Activated T-helper 1 cell treated with anti-CD3 and anti-CD28 coated beads, Interleukin-2, amount 50 U/mL, for 16 hours (primary cell): ENCODE measurements around the gene PTPRA.

Experiments
- DNase-seq, 2 donors: peaks; one replicate each; pipeline ENCODE4 v3.0.0-alpha.2; 2020; ENCODE audit warnings: low read depth in 1 of 2, low spot score in 1 of 2

Gene PTPRA

DNA sequence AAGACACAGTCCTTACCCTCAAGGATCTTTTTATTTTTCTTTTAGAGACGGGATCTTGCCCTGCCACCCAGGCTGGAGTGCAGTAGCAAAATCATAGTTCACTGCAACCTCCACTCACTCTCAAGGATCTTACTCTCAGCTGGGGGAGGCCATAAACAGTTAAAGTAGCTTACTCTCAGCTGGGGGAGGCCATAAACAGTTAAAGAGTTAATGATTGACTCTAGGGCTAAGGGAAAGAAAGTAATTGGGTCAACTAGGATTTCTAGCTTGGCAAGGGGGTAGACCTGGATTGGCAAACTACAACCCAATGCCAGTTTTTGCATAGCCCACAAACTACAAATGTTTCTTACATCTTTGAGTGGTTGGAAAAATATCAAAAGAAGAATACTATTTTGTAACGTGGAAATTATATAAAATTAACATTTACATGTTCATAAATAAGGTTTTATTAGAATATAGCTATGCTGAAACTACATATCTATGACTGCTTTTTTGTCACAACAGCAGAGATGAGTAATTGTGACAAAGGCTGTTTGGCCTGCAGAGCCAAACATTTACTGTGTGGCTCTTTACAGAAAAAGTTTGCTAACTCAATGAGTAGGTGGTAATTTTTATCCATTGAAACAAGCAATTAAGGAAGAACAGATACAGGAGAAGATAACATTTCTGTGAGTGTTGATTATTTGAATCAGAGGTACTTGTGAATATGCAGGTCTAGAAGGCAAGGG lies 46.4 kb downstream of the PTPRA start:
- DNase-seq, result no peak

DNA sequence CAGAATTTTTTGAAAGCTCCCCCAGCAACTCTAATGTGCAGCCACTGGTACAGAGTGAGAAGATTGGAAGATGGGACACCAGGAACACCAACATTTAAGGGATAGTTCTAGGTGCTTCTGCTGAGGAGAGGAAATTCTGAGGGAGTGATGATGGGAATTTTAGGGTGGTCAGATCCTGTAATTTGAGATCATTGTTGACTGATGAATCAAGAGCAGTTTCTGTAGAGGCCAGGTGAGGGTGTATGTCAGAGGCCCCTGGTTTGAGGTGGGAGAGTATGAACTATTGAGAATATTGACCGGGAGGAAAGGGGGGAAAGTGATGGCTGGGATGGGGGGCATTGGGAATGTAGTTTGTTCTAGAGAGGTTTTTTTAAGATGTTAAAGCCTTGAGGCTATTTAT lies 47.2 kb downstream of the PTPRA start:
- DNase-seq, result no peak

DNA sequence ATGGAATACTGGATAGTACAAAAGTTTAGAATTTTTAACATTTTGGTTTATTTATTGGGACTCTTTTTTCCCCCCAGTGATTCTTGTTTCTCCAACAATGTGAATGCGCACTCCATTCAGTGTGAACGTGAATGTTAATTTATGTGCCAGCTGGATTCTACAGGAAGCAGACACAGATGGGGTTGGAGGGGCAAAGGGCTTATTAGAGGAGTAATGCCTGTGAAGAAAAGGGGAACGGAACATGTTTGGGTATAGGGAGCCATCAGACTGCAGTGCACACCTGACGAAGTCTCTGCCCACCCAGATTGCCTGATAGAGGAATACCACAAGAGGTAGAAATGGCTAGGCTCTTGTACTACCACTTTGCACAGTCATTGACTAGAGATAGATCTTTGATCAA lies 48.2 kb downstream of the PTPRA start:
- DNase-seq, result no peak

DNA sequence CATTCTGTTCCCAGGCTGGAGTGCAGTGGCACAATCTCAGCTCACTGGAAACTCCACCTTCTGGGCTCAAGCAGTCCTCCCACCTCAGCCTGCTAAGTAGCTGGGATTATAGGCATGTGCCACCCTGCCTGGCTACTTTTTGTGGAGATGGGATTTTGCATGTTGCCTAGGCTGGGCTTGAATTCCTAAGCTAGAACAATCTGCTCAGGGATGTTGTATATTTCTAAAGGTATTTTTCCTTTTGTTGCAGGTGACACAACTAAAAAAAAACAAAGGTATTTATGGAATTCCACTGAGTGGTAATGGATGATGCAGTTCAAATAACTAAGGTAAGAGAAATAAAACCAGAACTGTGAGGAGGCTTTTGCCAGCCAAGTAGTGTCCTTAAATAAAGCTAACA lies 49.7 kb downstream of the PTPRA start:
- no peak for DNase-seq

DNA sequence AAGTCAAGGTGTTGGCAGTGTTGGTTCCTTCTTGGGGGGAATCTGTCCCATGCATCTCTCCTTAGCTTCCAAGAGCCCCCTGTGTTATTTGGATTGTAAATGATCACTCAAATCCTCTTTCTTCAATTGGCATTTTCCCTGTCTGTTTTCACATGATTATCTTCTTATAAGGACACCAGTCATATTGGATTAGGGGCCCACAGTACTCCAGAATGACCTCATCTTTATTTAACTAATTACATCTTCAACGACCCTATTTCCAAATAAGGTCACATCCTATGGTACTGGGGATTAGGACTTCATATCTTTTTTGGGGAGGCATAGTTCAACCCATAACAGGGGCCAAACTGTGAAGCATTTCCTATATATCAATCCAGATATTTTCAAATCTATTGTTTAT lies 57.3 kb downstream of the PTPRA start:
- DNase-seq, result no peak

DNA sequence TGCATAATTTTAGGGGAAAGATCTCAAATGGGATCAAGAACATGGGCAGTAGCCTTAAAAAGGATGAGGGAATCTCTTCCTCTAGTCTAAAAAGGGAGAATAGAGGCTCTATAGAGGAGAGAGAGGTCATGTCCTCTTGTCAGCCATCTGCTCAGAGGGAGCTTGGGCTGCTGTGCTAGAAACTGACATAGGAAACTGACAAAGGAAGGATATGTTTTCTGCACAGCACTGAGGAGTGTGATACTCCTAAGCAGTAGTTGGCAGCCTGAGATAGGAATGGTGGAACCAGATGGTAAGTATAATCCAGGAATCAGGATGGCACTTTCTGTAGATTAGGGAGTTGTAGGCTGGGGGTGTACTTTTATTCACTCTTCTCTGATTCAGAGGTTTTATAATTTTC lies 59.2 kb downstream of the PTPRA start:
- no peak for DNase-seq

DNA sequence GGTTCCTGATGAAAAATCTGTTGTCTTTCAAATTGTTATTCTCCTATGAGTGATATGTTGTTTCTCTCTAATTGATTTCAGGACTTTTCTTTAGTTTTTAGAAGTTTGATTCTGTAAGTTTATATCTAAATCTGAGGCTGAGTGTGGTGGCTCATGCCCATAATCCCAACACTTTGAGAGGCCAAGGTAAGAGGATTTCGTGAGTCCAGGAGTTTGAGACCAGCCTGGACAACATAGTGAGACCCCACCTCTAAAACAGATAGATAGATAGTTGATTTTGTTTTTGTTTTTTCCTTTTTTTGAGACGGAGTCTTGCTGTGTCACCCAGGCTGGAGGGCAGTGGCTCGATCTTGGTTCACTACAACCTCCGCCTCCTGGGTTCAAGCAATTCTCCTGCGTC lies 64.6 kb downstream of the PTPRA start:
- DNase-seq, result no peak

DNA sequence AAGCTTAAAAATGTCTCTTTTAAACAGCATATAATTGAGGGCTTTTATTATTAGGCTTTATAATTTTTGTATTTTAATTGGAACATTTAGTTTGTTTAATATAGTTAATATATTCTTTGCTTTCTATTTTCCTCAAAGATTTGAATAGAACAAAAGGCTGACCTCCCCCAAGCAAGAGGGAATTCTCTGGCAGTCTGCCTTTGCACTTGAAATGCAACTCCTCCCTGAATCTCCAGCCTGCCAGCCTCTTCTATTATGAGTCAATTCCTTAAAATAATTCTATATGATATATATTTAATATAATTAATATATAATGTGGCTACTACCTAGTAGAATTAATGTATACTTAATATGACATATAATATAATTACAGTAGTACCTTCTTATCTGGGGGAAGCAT lies 69.2 kb downstream of the PTPRA start:
- no peak for DNase-seq

DNA sequence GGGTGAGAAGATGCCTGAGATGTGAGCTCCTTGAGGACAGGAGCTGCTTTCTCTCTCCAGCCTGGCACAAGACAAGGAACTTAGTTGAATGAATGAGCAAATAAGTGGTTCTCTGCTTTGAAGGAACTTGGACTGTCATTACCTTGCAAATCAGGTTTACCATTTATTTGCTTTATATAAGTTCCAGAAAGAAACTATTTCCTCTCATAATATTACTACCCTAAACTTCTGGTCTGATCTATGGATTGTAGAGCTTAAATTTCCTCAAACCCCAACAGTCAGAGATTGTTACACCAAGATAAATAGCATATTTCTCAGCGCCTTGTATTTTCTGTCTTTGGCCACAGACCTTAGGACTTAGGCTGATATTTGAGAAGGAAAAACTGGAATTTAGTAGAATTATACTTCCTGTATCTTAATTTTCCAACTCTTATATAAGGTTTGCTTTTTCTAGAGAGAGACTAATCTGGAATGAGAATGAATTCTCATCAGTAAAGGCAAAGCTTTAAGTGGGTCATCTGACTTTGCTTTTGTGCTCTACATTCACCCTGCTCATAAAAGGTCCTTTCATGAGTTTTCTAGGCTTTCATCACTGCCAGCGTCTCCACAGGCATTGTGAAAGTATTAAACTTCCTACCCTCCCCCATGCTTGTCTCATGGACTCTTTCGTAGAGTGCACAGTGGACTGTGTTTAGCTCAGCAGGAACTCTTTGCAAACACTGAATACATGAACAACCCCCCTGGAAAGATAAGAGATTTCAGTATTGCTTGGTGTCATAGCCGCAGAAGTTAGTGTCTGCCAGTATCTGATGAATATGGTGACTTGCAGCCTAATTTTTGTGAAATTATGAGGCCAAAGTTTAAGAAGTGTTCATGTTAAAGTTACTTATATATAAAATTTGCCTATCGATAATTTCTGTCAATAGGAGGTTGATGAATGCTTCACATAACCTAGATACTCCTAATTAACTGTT lies 74.0 kb downstream of the PTPRA start:
- no peak for DNase-seq

DNA sequence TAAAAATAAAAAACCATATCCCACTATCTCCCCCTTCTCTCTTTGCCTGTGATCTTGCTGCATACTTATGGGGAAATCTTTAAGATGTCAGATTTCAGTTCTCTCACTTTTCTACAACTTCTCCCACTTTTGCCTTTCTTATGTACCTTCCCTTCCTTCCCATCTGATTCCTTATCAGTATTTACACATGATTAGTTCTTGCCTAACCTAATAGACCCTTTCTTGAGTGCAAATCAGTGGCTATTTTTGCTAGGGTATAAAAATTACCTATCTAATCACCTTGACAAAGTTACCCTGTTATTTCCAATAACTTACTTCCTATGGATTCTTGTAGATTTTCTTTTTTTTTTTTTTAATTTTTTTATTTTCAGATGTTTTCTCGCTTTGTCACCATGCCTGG lies 75.7 kb downstream of the PTPRA start:
- DNase-seq, result no peak

DNA sequence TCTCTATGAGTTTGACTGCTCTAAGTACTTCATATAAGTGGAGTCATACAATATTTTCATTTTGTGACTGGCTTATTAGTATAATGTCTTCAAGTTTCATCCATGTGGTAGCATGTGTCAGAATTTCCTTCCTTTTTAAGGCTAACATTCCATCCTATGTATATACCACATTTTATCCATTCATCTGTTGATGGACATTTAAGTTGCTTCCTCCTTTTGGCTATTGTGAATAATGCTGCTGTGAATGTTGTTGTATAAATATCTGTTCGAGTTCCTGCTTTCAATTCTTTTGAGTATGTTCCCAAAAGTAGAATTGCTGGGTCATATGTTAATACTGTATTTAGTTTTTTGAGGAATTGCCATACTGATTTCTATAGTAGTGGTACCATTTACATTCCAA lies 79.5 kb downstream of the PTPRA start:
- no peak for DNase-seq

DNA sequence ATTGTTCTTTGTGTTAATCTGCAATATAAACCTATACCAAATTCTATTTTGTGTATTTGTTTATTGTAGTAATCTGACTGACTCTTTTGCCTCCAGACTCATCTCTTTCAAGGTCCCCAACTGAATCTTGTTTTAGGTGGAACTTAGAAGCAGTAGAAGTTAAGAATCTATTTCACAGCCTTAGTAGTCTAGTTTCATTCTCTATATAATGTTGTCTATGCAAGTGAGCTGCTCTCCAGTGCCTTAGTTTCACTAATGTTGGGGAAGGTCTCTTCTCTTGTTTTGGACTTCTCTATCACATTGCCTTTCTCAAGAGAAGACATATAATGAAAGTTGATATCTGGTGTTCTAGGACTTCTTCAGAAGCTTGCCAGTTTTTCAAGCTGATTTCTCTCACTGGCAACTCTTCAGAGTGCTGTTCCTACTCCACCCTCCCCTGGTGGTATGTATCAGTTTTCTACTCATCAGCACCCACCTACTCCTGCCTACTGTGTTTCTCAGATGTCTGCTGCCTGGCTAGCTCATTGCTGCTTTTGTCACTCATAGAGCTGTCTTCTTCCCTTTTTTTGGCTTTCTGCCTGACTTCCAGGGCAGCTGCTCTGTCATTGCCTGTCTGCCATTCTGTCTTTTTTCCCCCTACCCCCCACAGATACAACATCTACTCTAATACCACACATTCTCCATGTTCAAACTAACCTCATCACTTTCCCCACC lies 82.1 kb downstream of the PTPRA start:
- no peak for DNase-seq

DNA sequence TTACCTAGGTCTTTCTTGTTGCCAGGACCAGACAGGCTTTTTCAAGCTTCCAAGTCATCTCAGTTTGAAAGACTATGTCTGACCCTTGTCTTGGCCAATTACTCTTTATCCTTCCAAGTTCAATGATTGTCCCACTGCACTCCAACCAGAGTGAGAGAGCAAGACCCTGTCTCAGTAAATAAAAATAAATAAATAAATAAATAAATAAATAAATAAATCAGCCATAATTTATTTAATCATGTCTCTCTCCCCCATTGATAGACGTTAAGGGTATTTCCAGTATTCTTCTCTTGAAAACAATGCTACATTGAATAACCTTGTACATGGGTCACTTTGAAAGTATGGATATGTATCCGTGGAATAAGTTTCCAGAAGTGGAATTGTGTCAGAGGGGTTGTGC lies 83.2 kb downstream of the PTPRA start:
- DNase-seq, result no peak

DNA sequence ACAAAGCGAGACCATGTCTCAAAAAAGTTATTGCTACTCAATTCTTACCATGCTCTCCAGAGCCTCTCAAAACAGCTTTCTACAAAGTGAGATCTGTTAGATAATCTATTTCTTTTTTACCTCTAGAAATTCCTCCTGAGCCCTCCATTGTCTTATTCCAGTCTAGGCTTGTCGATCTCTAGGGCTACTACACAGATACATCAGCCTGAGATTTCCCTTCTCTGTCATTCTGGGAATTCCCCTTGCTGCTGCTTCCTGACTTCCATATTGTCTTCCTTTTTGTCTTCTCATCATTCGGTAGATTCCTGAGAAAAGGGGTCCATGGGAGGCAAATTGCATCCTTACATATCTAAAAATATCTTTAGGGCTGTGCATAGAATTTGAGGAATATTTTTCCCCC lies 94.6 kb downstream of the PTPRA start:
- DNase-seq, result no peak

DNA sequence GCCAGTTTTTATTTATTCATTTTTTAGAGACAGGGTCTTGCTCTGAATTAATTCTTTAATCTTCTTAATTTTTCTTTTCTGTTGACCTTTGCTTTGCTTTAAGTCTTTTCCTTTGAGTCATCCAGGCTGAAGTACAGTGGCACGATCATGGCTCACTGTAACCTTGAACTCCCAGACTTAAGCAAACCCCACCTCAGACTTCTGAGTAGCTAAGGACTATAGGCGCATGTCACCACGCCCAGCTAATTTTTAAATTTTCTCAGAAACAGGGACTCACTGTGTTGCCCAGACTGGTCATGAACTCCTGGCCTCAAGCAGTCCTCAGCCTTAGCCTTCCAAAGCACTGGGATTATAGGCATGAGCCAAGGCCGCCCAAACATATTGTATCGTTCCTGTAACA lies 98.8 kb downstream of the PTPRA start:
- DNase-seq, result no peak

DNA sequence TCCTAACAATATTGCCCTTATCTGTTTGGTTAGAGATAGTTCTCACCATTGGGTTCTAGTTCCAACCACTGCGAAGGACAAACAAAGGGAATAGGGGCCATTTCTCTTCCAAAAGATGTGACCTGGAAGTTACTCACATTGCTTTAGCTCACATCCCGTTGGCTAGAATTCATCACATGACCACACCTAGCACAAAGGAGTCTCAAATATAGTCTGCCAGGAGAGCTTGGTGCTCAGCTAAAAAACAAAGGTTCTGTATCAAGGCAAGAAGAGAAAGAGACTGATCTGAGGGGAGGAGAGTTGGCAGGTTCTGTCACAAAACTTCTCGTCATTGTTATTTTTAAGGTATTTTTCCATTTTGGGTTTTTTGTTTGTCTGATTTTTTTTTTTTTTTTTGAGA lies 100.3 kb downstream of the PTPRA start:
- DNase-seq, result no peak

DNA sequence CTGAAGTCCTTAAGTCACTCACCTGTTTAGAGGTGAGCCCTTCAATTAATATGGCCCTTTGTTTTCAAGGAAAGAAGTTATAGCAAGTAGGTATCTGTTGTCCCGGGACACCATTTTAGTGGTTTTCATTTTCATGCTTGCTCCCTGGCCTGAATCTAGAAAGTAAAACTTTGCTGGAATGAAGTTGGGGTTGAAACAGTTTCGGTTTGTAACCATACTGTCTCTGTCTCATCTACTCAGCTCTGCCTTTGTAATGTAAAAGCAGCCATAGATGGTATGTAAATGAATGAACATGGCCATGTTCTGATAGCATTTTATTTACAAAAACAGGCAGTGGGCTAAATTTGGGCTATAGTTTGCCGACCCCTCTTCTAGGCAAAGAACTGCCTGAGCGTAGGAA lies 105.2 kb downstream of the PTPRA start:
- DNase-seq, result no peak

DNA sequence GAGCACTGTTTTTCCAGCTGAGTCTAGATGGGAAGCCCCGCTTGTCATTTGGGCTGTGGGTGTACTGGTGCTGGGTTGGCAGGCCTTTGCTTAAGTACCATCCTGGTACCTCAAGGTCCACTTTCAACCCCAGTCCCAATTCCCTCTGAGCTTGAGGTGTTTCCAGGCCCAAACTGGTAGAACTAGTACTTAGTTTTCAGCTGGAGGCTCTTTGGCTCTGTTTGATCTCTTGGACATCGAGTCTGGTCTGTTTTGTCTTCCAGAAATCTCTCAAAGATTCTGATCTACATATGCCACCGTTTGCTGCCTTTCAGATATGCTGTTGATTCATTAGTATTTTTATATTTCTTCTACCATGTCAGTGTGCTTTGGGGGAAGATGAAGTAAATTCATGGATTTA lies 108.4 kb downstream of the PTPRA start:
- no peak for DNase-seq

DNA sequence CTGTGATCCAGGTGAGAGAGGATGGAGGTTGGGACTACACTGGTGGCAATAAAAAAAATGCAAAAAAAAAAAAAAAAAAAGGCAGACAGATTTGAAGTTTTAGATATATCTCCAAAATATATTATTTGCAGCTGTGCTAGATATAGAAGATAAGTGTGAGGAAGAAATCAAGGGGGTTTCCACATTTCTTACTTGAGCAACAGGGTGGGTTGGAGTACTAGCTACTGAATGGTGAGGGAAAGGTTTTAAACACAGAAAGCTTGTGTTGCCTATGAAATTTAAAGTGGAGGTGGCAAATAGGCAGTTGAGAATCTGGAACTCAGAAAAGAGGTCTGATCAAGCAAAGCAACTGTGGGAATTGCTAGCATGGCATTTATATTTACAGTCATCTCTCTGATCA lies 110.2 kb downstream of the PTPRA start:
- no peak for DNase-seq

DNA sequence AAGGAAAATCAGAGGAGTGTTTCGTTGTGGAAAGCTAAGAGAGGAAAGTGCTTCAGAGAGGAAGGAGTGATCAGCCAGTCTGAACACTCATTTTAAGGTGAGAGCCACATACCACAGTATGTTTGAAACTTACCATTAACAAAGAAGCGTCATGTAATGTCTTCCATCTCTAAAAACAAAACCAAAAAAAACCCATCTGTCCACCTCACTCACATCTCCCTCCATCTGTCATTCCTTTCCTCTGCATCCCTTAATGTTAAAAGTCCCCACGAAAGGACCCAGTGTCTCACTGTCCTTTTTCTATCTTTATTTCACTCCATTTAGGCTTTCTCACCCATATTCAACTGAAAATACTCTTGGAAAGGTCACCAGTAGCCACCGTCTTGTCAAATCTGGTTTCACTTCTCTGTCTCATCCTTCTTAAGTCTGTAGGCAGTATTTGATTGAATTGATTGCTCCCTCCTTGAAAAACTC lies 110.8 kb downstream of the PTPRA start:
- no peak for DNase-seq

DNA sequence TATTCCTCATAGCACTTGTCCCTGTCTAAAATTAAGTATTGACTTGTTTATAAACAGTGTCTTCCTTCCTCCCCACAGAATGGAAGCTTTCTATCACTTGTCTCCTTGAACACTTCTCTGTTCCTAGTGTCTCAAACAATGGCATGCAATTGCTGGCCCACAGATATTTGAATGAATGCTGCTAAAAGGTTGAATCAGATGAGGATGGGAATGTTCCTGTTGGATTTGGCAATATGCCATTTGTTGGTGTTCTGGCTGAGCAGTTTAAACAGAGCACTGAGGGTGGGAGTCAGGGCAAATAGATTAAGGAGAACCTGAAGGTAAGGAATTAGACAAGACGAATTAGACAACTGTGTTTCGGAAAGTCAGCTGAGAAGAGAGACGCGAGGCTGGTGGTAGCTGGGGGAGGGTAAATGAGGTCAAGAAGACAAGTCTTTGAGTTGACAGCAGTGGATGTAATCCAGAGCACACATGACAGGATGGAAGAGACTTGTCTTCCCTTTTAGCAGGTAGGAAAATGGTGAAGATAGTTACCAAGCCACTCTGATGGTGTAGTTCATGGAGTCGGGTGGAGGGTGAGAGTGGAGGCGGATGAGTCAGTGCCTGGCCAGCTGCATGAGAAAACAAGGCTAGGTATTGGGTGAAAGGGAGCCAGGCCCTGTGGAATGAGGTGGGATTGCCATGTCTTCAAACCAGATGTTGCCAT lies 111.8 kb downstream of the PTPRA start:
- no peak for DNase-seq
